Activated naive CD8-positive, alpha-beta T cell treated with anti-CD3 and anti-CD28 coated beads, Interleukin-2, amount 50 U/mL, for 24 hours (primary cell): ENCODE results near the gene VPS26C.
A peak's percentile ranks its signal among the peaks of the same experiment; 100 is the strongest.
"Not testable (repeated sequence)": the region's sequence is repeated elsewhere in the genome, so short reads cannot be mapped to it uniquely, and the experiment has no call there.

Experiments
- ATAC-seq: fragments of 150-1000 bp; cut with Tn5 transposase; one replicate; pipeline ENCODE4 v1.10.0; 2021
- DNase-seq: peaks from one replicate; pipeline ENCODE4 v3.0.0; 2021
- H3K27ac Mint-ChIP-seq: one replicate; pipeline ENCODE4 v1.8.0; 2021; ENCODE audit warnings: mild to moderate bottlenecking, mixed read lengths
- H3K27me3 Mint-ChIP-seq: one replicate; pipeline ENCODE4 v1.8.0; 2021; ENCODE audit warnings: mixed read lengths
- H3K36me3 Mint-ChIP-seq: one replicate; pipeline ENCODE4 v1.8.0; 2021; ENCODE audit warnings: low read depth, mixed read lengths
- H3K4me1 Mint-ChIP-seq: one replicate; pipeline ENCODE4 v1.8.0; 2021; ENCODE audit warnings: mixed read lengths
- H3K4me3 Mint-ChIP-seq: one replicate; pipeline ENCODE4 v1.8.0; 2021; ENCODE audit warnings: mild to moderate bottlenecking, moderate library complexity, mixed read lengths
- H3K9me3 Mint-ChIP-seq: one replicate; pipeline ENCODE4 v1.8.0; 2021; ENCODE audit warnings: mixed read lengths

The VPS26C gene

GRCh38 chr21:37267269-37268185 lies at the start of gene VPS26C:
VPS26C (minus strand) TSS chr21:37267334; CDS start chr21:37267294, 40 bp downstream.
- Mint-ChIP-seq H3K36me3 (peaks cover 11% of the 10 kb centered on the region), H3K4me1 (peaks cover 44% of the 10 kb centered on the region), H3K27me3 (no peaks in the 10 kb centered on the region), H3K9me3 (no peaks in the 10 kb centered on the region), H3K4me3 (peak within 1 kb of the TSS; percentile 93), H3K27ac (peak within 1 kb of the TSS; percentile 98)
- DNase-seq (peak; percentile 98), ATAC-seq (peak; percentile 96)

DNA sequence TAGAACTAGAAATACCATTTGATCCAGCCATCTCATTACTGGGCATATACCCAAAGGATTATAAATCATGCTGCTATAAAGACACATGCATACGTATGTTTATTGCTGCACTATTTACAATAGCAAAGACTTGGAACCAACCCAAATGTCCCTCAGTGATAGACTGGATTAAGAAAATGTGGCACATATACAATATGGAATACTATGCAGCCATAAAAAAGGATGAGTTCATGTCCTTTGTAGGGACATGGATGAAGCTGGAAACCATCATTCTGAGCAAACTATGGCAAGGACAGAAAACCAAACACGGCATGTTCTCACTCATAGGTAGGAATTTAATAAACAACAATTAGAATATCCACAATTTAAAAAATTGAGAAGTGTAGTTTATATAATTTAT lies 48.9 kb upstream of the VPS26C start:
- ATAC-seq, H3K4me3 Mint-ChIP-seq, H3K27me3 Mint-ChIP-seq, H3K4me1 Mint-ChIP-seq, H3K36me3 Mint-ChIP-seq, DNase-seq, H3K27ac Mint-ChIP-seq: not testable (repeated sequence)
- H3K9me3 Mint-ChIP-seq = peaks cover 11% of the 10 kb centered on the region

DNA sequence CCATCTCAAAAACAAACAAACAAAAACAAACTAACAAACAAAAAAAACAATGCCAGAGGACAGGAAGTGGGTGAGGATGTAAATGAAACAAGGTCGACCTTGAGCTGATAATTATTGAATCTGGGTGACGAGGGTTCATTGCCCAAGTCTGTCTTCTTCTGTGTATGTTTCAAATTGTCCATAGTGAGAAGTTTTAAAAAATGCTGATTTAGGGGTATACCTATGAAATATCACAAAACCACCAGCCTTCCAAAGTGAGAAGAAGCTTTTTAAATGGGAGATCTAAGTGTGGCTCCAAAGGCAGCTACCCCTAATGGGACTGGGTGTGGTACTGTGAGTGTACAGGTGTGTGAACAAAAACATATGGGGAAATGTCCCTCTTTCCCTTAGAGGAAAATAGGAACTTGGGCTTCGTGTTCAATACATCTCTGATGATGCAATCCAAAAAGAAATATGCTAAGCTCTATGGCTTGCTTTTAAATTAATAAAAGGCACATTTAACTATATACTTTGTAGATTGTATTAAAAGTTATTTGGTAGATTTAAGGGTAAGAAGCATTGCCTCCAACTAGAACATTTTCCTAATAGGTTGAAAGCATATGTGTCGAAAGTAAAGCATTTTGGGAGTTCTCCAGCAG lies 33.1 kb upstream of the VPS26C start:
- ATAC-seq (no peak), DNase-seq (no peak)
- Mint-ChIP-seq H3K4me3 (no peak overlapping the region), H3K27ac (no peak overlapping the region), H3K9me3 (no peaks in the 10 kb centered on the region), H3K4me1 (no peaks in the 10 kb centered on the region), H3K27me3 (peaks cover 4% of the 10 kb centered on the region), H3K36me3 (no peaks in the 10 kb centered on the region)

DNA sequence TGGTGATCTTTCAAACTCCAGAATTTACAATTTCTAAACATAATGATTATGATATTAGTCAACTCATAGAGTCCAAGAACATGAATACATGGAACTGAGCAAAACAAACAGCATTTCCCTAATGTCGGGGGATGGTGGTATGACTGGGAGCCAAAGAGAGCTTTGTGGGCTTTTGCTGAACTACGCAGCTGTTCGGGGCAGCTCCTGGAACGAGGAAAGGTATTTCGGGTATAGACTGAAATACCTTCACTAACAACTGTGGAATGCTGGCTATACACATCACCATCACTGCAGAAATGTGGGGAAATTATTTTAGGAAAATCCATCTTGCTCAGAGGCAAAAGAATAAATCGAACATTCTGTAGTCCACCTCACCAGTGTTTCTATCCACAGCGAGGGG lies 30.2 kb upstream of the VPS26C start:
- H3K9me3 Mint-ChIP-seq = no peaks in the 10 kb centered on the region
- H3K27me3 Mint-ChIP-seq = peaks cover 4% of the 10 kb centered on the region
- H3K27ac Mint-ChIP-seq = no peak overlapping the region
- ATAC-seq (no peak), DNase-seq (no peak)
- no peaks in the 10 kb centered on the region for H3K4me1 Mint-ChIP-seq
- no peak overlapping the region for H3K4me3 Mint-ChIP-seq
- H3K36me3 Mint-ChIP-seq = no peaks in the 10 kb centered on the region

DNA sequence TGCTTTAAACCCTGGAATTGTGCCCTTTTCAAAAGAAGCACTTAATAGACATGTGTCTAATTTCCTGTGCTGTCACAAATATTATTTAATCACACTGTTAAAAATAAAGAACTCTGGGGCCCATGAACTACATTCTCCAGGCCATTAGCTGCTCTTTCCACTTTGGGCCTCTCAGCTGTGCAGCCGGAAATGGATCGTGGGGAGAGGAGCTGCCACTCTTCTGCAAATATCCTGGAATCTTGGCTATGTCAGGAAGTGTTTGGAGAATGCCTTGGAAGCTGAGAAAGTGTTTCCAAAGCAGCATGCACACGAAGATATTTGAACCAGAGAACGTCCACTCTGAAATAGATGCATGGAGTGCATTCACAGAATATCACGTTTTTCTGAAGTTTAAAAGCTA lies 27.5 kb upstream of the VPS26C start:
- ATAC-seq (no peak), DNase-seq (no peak)
- H3K27me3 Mint-ChIP-seq = peaks cover 5% of the 10 kb centered on the region

DNA sequence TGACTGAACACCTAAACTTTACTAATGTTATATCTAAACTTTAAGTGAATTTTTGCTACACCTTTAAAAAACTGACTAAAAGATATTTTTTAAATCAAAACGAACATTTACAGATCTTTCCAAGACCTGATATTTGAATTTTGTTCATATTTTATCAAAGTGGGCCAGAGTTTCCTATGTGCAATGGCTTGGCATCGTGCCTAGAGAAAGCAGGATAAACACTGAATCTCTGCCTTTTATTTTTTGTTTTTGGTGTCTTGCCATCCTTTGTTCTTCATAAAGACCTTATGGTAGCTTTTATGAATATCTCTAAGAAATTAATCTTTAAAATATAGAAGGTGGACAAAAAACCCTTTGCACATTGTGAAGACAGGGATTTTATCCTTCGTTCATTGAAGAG lies 25.8 kb upstream of the VPS26C start:
- no peak overlapping the region for H3K27ac Mint-ChIP-seq
- H3K4me1 Mint-ChIP-seq = no peaks in the 10 kb centered on the region
- H3K36me3 Mint-ChIP-seq = no peaks in the 10 kb centered on the region
- no peak for ATAC-seq
- DNase-seq = no peak
- no peak overlapping the region for H3K4me3 Mint-ChIP-seq
- H3K27me3 Mint-ChIP-seq = peaks cover 4% of the 10 kb centered on the region
- no peaks in the 10 kb centered on the region for H3K9me3 Mint-ChIP-seq

More for the DNA sequence above, 27.5 kb upstream of the VPS26C start:
- Mint-ChIP-seq H3K27ac (no peak overlapping the region), H3K9me3 (no peaks in the 10 kb centered on the region), H3K4me3 (no peak overlapping the region), H3K36me3 (no peaks in the 10 kb centered on the region), H3K4me1 (no peaks in the 10 kb centered on the region)

DNA sequence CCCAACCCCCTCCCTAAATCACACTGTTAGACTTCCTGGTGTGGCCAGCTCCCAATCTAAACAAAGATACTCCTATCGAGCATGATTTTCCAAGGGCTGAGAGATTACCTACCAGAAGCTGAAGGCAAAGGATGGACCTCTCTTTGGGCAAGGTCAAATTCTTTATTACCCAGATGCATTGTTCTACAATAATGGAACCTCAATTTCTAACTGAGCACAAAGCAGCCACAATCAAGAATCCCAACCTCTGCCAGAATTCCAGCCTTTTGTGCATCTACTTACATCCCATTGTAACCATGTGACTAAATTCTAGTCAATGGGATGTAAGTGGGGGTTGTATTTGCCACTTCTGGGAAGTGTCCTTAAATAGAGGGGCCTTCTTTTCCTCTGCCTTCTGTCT lies 24.9 kb upstream of the VPS26C start:
- no peak overlapping the region for H3K4me3 Mint-ChIP-seq
- DNase-seq = no peak
- no peaks in the 10 kb centered on the region for H3K9me3 Mint-ChIP-seq
- H3K4me1 Mint-ChIP-seq = no peaks in the 10 kb centered on the region
- H3K27me3 Mint-ChIP-seq = peaks cover 3% of the 10 kb centered on the region
- H3K27ac Mint-ChIP-seq = no peak overlapping the region
- no peaks in the 10 kb centered on the region for H3K36me3 Mint-ChIP-seq
- no peak for ATAC-seq

DNA sequence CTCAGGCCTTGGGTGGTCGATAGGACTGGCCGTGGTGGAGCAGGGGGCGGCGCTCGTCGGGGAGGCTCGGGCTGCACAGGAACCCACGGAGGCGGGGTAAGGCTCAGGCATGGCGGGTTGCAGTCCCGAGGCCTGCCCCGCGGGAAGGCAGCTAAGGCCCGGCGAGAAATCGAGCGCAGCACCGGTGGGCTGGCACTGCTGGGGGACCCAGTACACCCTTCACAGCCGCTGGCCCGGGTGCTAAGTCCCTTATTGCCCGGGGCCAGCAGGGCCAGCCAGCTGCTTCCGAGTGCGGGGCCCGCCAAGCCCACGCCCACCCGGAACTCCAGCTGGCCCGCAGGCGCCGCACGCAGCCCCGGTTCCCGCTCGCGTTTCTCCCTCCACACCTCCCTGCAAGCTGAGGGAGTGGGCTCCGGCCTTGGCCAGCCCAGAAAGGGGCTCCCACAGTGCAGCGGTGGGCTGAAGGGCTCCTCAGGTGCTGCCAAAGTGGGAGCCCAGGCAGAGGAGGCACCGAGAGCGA lies 16.1 kb upstream of the VPS26C start:
- not testable (repeated sequence) for H3K4me1 Mint-ChIP-seq, H3K27ac Mint-ChIP-seq, ATAC-seq, DNase-seq, H3K36me3 Mint-ChIP-seq, H3K4me3 Mint-ChIP-seq, H3K9me3 Mint-ChIP-seq, H3K27me3 Mint-ChIP-seq

- not testable (repeated sequence) for H3K9me3 Mint-ChIP-seq, H3K27me3 Mint-ChIP-seq, H3K36me3 Mint-ChIP-seq, ATAC-seq, DNase-seq, H3K4me1 Mint-ChIP-seq
- Mint-ChIP-seq H3K27ac (peak overlapping the region; percentile 50), H3K4me3 (peak overlapping the region; percentile 76)
Observed at GRCh38 chr21:37282602-37283001, 15.5 kb upstream of the VPS26C start.

GRCh38 chr21:37281993-37282392 lies 14.9 kb upstream of the VPS26C start:
- no peaks in the 10 kb centered on the region for H3K36me3 Mint-ChIP-seq

DNA sequence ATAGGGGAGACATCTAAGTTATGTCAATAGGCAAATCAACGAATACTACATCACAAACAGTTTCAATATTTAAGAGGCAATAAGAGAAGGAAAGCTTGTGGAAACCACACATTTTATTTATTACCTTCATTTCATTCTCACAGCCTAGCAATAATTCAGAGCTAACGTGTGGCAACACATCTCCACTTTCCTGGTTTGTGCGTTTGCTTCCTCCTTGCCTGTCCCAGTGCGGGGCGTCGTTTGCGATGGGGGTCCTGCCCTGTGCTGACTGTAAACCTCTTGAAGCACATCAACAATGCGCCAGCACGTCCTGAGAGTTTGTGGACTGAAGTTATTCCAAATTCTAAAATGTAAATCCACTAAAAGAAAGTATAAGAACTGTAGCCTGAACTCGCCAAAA lies 14.4 kb upstream of the VPS26C start:
- ATAC-seq (no peak), DNase-seq (no peak)
- no peak overlapping the region for H3K27ac Mint-ChIP-seq
- H3K9me3 Mint-ChIP-seq = no peaks in the 10 kb centered on the region
- H3K36me3 Mint-ChIP-seq = no peaks in the 10 kb centered on the region
- H3K27me3 Mint-ChIP-seq = no peaks in the 10 kb centered on the region
- H3K4me3 Mint-ChIP-seq = peak overlapping the region; percentile 7
- peaks cover 2% of the 10 kb centered on the region for H3K4me1 Mint-ChIP-seq

More at GRCh38 chr21:37281993-37282392, 14.9 kb upstream of the VPS26C start:
- Mint-ChIP-seq H3K4me3 (peak overlapping the region; percentile 76), H3K27ac (no peak overlapping the region), H3K4me1 (peaks cover 2% of the 10 kb centered on the region), H3K27me3 (no peaks in the 10 kb centered on the region), H3K9me3 (no peaks in the 10 kb centered on the region)
- DNase-seq (no peak), ATAC-seq (peak; percentile 40)

DNA sequence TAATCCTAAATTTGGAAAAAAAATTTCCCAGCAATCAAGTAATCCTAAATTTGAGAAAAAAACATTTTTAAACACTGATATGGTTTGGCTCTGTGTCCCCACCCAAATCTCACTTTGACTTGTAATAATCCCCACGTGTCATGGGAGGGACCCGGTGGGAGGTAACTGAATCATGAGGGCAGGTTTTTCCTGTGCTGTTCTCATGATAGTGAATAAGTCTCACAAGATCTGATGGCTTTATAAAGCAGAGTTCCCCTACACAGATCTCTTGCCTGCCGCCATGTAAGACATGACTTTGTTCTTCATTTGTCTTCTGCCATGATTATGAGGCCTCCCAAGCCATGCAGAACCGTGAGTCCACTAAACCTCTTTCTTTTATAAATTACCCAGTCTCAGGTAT lies 12.1 kb upstream of the VPS26C start:
- H3K27me3 Mint-ChIP-seq, DNase-seq, H3K4me1 Mint-ChIP-seq, H3K9me3 Mint-ChIP-seq, H3K4me3 Mint-ChIP-seq, ATAC-seq, H3K27ac Mint-ChIP-seq, H3K36me3 Mint-ChIP-seq: not testable (repeated sequence)

DNA sequence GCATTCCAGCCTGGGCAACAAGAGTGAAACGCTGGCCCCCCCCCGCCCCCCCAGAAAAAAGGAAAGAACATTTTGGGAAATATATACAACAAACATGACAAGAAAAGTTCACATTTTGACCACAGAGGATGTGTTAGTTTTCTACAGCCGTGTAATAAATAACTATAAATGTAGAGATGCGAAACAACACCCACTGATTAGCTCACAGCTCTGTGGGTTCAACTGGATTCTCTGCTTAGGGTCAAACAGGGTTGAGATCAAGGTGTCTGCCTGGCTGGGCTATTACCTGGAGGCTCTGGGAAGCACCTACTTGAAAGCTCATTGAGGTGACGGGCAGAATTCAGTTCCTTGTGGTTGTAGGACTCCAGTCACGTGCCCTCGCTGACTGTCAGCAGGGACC lies 11.1 kb upstream of the VPS26C start:
- Mint-ChIP-seq H3K36me3 (no peaks in the 10 kb centered on the region), H3K27ac (no peak overlapping the region), H3K9me3 (no peaks in the 10 kb centered on the region), H3K4me1 (peaks cover 3% of the 10 kb centered on the region), H3K27me3 (no peaks in the 10 kb centered on the region), H3K4me3 (no peak overlapping the region)
- DNase-seq (no peak), ATAC-seq (no peak)

- no peak for DNase-seq
- no peaks in the 10 kb centered on the region for H3K27me3 Mint-ChIP-seq
- H3K27ac Mint-ChIP-seq = no peak overlapping the region
- no peaks in the 10 kb centered on the region for H3K9me3 Mint-ChIP-seq
- ATAC-seq = no peak
- H3K4me1 Mint-ChIP-seq = peaks cover 2% of the 10 kb centered on the region
- H3K36me3 Mint-ChIP-seq = no peaks in the 10 kb centered on the region
- no peak overlapping the region for H3K4me3 Mint-ChIP-seq
Observed at GRCh38 chr21:37276377-37276776, 9.2 kb upstream of the VPS26C start.
